HG02870 (cell line): ENCODE measurements around the gene LGALSL.
A peak's percentile ranks its signal among the peaks of the same experiment; 100 is the strongest.

Experiments used
- ATAC-seq: cut with Tn5 transposase; IDR thresholded peaks from one replicate; pipeline ENCODE4 v1.9.1; 2021; ENCODE audit warnings: mild to moderate bottlenecking, moderate library complexity; ENCODE audit not compliant: unreplicated experiment

Gene LGALSL

DNA sequence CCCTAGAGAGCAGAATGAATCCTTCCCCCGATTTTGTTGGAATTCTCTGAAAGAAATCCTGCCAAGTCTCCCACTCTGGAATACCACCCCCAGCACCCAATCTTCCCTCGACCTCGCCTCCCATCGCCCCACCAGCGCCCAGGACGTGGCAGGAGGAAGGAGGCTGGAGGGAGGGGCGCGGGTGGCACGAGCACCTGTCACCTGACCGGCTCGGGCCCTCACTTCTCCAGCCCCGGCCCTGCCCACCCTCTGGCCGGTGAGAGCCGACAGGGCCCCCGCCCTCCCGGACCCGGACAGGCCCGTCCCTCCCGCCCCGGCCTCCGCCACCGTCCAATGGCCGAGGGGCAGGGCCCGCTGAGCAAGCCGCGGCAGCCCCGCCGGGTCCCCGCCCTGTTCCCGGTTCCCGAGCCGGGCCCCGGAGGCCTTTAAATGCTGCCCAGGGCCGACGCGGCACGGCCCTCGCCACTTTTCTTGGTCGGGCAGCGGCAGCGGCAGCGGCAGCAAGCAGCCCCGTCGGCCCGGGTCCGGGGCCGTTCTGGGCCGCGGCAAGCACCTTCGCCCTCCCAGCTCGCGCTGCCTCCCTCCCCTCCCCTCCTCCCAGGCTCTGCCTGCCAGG lies at the start of gene LGALSL:
LGALSL (plus strand) TSS at position 393 of the 616 bp plus-strand sequence. CDS start 384 bp downstream, outside the sequence.
- ATAC-seq, result peak; percentile 54

DNA sequence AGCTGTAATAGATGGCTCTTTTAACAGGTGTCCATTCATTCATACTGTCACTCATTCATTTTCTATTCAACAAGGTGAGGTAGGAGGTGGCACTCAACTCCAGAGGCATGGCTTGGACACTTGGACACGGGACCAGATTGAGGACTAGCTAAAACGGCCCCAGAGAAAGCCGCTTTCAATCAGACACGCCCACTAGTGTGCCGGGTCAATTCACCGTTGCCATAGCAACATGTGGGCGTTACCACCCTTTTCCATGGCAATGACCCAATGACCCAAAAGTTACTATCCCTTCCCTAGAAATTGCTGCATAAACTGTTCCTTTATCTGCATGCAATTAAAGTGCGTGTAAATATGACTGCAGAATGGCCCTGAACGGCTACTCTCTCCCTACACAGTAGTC lies 49.2 kb upstream of the LGALSL start:
- no peak for ATAC-seq

DNA sequence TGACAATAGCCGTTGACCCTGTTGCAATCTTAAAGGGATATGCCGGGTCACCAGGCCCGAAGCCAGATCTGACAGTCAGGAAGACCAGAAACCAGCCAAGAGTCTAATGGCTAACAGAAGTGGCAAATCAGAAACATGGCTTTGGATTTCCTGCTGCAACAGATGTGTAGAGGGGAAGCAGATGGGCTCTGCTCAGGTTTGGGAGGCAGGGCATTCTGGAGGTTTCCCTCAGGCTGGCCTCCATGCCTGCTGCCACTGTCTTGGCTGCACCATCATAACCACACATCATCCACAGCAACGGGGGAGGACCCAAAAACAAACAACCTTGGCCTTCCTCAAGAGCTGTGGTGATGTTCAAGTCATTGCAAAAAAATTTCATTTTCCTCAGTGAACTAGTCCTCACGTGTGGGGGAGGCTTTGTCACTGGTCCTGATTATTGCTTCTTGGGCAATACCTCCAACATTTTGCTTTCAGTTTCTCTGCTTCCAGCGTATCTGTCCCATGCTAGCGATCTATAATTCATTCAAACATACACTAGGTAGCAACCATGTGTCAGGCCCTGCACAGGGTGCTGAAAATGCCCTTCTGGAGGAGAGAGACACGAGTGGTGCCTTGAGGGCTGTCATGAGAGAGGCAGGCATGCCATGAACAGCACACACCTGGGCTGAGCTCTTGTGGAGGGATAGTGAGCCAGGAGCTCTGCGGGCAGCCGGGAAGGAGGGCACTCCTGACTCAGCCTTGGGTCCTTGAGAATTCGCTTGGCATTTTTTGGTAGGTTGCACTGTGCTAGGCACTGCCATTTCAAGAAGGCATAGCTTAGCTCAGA lies 48.2 kb upstream of the LGALSL start:
- ATAC-seq, result no peak

DNA sequence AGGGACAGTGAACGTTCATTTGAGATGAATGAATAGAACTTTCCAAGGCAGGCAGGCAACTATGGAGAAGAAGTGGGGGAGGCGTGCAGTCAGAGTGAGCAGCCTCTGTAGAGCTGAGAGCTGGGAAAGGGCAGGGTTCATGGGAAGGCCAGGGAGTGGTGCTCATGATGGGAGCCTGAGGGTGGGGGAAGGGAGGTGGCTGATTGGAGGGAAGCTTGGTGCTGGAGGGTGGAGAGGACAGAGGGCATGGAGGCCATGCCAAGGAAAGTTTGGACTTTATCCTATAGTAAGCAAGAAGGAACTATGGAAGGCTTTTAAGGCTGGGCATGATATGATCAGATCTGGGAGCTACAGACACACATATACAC lies 47.6 kb upstream of the LGALSL start:
- no peak for ATAC-seq

DNA sequence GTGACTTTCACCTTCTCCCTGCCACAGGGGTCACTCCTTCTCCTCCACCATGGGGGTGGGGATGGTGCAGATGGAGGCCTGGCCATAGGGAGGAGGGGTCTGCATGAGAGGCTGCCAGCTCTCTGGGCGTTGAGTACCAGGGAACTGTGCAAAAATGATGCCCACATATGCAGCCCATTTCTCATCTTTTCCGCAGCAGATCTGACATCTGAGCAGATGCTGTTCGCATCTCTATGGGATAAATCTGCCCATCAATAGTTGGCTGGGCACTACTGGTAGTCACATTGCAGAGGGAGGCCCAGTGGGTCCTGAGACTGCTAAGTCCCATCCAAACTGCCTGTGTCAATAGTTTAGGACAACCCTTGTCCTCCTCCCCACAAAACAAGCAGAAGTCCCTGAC lies 45.9 kb upstream of the LGALSL start:
- ATAC-seq, result no peak

DNA sequence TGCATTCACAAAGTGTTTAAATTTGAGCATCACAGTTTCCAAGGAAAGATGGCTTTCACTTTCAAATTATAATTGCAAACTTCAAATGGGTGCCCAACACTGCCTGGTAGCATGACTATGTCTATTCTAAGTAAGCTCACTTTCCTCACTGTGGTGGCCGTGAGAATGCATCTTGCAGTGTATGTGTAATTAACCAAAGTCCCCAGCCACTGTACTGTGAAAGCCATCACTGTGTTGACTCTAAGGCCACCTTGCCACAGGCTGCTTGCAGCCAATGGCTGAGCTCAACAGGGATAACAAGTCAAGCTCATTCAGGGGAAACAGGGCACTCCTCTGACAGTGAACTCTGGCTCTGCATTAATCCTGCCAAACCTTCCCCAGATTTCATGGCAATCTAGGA lies 43.3 kb upstream of the LGALSL start:
- ATAC-seq, result no peak

DNA sequence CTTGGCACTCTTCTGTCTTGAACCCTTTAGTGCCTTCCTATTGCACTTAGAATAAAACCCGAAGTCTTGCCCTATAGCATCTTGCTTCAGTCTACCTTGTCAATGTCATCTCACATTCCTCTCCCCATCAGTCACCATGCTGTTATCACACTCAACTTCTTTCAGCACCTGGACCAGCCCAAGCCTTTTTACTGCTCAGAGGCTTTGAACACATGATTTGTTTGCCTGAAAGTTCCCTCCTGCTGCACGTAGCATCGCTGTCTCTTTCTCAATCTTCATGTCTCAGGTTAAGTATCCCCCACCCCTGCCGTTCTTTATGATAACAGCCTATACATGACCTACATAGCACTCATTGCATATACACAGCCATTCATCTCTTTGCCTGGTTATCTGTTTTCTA lies 41.3 kb upstream of the LGALSL start:
- no peak for ATAC-seq

DNA sequence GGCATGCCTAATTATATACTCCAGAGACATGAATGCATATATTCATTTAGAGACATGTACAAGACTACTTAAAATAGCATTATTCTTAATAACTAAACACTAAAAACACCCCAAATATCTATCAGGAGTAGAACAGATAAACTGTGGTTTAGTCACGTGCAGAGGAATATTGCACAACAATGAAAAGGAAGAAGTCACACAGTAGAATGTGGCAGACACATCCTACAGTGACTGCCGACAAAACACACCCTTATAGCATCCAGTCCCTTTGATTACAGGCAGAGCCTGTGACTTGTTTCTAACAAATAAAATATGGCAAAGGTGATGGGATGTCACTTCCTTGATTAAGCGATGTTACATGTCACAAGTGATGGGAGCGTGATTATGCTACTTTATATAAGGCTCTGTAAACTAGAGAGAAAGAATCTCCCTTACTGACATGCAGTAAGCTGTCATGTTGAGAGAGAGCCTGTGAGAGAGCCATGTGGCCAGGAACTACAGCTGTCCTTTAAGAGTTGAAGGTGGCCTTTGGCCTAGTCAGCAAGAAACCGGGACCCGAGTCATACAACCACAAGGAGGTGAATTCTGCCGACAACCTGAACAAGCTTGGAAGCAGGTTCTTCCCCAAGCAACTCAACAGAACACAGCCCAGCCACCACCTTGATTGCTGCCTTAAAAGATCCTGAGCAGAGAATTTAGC lies 39.1 kb upstream of the LGALSL start:
- no peak for ATAC-seq

DNA sequence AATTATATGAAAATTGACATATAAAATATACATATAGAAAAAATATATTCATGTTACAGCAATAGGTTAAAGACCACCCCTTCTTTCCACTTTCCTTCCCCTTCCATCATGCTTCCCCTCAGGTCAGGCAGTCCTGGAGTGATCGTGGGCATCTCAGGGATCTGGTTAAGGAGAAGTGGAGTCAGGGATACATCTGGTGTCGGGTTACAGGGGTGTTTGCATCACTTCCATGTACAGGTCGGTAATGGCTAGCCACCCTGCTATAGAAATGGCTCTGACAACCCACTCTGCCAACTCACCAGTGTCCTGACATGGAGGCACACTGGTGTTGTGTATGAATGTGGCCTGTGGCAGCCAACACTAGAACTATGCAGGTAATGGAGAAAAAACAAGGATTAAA lies 36.3 kb upstream of the LGALSL start:
- ATAC-seq, result no peak

DNA sequence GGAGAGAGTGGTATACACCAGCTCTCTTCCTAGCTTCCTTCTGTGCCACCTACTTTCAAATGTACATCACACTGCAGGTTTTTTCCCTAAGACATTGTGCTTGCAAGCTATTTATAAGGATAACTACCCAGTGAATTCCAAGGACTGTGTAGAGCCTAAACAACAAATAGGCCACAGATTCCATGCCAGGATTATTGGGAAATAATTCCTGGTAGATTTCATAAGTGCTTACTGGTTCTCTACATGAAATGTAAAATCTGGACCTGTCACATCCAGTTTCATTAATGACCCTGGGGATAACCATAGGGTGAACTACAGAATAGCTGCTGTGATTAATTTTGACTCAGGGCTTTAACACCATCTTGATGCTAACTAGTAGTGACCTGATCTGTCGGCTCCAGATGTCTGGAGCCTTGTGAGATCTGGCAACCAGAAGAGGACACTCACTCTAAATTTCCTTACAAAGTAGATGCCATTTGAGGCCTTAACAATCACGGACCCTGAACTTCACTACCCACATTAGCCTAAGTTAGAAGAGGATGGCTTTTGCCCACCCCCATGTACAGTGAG lies 34.3 kb upstream of the LGALSL start:
- no peak for ATAC-seq

DNA sequence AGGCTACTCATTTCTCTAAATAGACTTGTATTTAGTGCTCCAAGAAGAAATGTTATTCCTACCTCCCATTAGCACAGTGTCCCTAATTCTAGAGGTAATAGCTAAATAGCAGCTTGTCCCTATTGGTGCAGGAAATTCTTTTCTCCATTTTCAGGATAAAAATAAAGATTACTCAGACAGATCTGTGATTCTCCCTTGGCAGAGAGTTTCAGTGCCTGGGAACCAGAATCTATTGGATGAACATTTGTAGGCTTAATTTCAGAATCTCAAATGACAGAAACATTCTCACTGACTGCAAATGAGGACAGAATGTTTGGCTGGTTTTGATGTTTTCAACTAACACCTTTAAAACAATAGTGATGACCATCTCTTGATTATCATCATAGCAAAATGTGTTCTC lies 33.3 kb upstream of the LGALSL start:
- ATAC-seq, result no peak

DNA sequence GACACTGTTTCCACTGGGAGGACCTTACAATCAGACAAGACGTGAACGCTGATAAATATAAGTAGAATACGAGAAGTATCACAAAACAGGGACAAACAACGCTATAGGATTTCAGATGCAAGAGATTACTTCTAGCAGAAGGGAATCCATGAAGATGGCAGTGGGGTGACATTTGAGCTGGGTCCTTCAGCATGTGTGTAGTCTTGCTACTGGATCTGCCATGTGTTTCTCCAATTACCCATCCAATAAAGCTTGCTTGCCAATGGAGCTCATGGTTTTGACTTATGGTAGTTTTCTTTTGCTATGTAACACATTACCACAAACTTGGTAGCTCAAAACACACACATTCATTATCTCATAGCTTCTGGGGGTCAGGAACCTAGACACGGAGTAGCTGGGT lies 32.8 kb upstream of the LGALSL start:
- ATAC-seq, result no peak

DNA sequence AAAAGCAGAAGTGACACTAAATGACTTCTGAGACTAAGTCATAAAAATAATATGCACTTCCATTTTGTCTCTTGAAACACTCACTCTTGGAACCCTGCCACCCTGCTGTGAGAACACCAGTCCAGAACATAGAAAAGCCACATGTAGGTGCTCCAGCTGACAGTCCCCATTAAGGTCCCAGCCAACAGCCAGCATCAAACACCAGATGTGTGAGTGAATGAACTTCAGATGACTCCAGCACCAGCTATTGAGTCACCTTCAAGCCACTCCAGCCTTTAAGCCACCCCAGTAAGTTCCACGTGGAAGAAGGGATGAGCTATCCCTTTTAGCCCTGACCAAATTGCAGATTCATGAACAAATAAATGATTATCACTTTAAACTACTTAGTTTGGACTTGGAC lies 31.5 kb upstream of the LGALSL start:
- ATAC-seq, result no peak

DNA sequence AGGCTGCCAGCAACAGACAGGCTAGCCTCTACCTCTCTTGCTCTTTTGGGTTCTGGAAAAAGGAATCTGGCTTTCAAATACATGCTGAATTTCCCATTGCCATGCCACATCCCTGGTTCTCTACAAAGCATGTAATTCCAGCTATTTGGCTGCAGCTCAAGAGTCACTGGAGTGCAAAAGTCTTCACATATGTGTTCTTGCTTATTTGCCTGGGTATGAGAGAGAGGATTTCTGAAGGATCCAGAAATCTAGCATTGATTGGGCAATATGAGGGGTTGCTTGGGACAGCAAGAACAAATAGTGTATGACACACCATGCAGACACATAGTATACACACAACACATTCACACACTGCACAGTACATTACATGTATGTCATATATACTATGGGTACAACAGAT lies 30.7 kb upstream of the LGALSL start:
- ATAC-seq, result no peak

DNA sequence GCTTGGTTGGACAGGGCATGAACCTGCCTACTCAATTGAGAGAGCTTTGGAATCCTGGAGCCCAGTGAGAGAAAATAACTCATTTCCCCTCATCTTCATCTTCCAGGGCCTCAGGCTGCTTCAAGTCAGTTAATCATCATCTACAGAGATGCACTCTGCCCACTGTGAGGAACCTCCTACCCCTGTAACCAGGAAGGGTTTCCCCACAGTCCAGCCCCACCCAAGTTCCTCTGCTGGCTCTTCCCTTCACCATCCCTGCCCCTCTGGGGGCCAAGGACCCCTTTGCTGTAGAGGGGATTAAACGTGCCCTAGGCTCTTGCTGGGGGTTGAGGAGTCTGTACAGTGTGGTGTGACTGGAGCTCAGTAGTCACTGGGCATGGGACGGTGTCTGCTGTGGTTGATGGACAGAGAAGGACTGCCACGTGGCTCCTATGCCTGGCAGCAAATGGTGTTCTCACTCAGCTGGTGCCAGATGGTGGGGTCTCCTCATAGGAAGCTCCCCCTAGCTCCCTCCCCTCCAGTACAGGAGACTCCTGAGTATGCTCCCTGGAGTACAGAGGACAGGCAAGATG lies 29.5 kb upstream of the LGALSL start:
- no peak for ATAC-seq

DNA sequence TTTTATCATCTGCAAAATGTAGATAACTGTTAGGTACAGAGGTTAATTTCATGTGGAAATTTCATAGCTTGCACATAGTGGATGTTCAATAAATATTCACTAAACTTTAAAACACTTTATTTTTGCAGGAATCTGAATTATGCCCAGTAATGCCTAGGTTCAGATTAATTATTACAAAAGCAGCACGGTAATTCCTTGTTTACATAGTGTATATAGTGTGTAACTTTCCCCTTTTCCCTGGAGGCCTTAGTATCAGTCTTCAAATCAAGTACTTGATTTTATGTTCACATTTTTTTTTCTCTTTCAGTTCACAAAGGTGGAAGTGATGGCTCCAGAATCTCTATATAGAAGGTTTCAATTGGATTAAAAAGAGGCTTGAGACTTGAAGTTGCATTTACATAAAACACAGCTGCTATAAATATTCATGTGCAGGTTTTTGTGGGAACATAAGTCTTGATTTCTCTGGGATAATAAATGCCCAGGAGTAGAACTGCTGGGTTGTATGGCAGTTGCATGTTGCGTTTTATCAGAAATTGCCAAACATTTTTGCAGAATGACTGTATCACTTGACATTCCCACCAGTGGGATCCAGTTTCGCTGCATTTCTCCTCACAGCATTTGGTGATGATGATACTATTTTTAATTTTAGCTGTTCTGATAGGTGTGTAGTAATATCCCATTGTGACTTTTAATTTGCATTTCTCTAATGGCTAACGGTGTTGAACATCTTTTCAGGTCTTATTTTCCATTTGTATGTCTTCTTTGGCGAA lies 27.6 kb upstream of the LGALSL start:
- ATAC-seq, result no peak

DNA sequence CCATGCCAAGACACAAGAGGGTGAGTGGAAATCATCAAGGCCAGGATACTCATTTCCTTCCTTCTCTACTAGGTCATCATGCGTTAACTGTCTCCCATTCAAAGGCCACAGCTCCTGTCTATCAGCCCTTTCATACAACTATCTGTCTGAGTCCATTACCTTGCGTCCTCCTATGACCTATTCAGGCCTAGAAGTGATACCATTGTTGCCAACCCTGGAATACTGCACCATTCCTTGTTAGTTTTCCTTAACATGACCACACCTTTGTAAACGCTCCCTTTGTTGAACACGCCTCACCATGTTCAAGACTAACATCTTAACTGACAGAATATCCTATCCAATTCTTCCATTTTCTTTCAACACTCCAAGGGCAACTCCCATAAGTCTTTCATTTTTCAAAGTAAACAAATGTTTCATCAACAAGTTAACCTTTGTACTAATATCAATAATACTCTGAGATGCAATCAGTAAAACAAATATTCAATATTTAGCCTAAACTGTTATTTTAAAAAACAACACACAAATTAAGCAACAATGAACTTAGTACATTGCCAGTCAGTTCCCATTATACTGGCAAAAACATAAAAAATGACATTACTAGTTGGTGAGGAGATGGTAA lies 19.8 kb upstream of the LGALSL start:
- no peak for ATAC-seq

DNA sequence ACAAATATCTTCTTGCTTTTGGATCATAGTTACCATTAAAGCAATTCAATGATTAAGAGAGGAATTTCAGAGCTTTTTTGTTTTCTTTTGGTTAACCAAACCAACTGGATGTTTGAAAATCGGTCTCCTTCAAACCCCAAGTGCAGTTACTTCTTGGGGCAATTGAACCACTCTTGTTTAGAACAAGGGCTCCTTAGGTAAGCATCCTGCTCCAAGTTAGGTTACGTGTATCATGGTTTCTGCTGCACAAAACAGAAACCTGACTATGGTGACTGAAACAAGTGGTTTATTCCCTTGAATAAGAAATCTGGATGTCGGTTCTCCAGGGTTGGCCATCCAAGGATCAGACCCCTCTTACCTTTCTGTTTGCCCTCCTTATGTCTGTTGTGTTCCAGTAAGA lies 16.1 kb upstream of the LGALSL start:
- ATAC-seq, result no peak

DNA sequence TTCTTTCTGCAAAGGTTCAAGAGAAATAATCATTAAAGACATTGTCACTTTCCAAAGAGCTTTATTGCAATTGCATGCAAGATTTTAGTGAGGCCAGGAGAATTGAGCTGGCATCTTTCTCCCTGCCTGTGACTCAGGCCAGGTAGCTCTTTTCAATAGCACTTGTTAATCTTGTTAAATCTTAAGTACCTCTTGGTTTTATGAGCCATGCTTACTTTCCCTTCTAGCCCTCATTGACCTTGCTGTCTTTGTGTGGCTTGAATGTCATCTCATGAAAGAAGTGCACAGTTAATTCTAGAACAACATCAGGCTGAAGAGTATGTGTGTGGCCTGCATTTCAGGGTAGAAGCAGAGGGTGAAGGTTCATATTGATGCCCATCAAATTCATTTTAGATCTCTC lies 14.8 kb upstream of the LGALSL start:
- ATAC-seq, result no peak

DNA sequence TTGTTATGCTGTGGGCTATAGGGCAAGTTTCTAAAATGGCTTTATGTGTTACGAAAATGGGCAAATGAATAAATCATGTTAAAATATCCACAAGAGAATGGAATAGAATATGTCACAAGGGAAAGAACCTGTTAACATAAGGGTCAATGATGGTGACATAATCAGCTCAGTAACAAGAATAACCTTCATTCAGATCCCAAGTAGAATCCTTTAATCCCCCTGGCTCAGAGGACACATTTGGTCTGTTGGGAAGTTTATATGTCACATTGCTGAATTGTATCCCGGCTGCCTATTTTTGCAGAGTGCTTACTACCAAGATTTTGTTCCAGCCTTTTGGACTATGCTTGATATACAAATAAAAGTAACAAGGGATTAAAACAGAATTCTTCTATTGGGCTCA lies 13.1 kb upstream of the LGALSL start:
- ATAC-seq, result no peak
